ENCODE measurements around the gene BCL2L13. TPM values are rescaled to one million over a fixed set of nuclear protein-coding genes. Genes with fewer than 3 reads are reported as not detected.

Gene BCL2L13
- polyA plus RNA-seq, 1 donor from 2014 or later: 20.8 TPM

DNA sequence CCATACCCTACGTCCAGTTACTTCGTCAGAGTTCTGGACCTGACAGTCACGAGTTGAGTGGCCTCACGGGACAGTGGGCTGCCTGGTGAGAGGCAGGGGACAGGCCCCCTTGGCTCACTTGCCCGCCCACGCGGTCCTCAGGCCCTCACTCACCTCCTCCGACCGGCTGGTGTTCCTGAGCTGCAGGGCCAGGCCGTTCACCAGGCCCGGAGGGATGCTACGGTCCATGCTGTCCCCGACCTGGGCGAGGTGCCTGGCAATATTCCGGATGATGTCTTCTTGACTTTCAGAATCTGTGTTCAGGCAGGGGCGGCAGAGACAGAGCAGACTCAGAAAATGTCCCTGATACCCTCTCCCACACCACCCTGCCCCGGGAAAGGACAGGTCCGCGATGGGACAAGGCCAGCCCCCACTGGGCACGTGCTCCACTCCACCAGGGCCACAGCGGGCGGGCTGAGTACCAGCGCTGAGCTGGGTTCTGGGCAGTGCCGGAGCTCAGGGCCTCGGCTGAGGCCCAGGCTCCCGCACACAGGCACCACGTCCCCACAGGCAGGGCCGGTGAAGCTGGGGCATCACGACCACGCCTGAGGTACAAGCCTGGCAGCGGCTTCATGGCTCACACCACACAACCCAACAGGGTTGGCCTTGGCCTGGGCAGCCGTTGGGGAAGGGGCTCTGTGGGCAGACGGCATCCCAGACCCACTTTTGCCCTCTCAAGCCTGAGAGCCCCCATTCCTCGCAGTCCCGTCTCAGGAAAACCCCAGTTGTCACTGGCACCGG lies 100.8 kb downstream of the BCL2L13 start:
- H3K79me2 ChIP-seq (replicated peaks; ENCODE audit: insufficient read depth, low read length): no peaks in the 10 kb centered on the region
- no peaks in the 10 kb centered on the region for H3F3A ChIP-seq (ENCODE audit: insufficient read depth, low read length, poor library complexity, severe bottlenecking)
- no peaks in the 10 kb centered on the region for H3K9me2 ChIP-seq (ENCODE audit: insufficient read depth, low read length)
- no peak overlapping the region for H3K4me3 ChIP-seq (ENCODE audit: low read length)
- no peak overlapping the region for H3K27ac ChIP-seq (ENCODE audit: low read length)
- H3K4me2 ChIP-seq (ENCODE audit: low read length): no peak overlapping the region
- H4K20me1 ChIP-seq (ENCODE audit: insufficient read depth): no peaks in the 10 kb centered on the region
- no peak overlapping the region for H3K9ac ChIP-seq (ENCODE audit: low read length)
- TF ChIP-seq RAD21 (conservative IDR thresholded peaks at IDR 0.05) (no peak), MXI1 (conservative IDR thresholded peaks at IDR 0.05; ENCODE audit: poor library complexity, severe bottlenecking) (no peak), SMC3 (conservative IDR thresholded peaks at IDR 0.05; ENCODE audit: poor library complexity) (no peak), POLR2AphosphoS5 (IDR thresholded peaks at IDR 0.05) (no peak), EZH2 (IDR thresholded peaks at IDR 0.05; ENCODE audit: borderline replicate concordance, insufficient read depth, low read length, poor library complexity, severe bottlenecking) (no peak), TAF1 (IDR thresholded peaks at IDR 0.05; ENCODE audit: low read depth) (no peak), EP300 (conservative IDR thresholded peaks at IDR 0.05; ENCODE audit: poor library complexity, severe bottlenecking) (no peak)
- TF ChIP-seq, protein P1, sequence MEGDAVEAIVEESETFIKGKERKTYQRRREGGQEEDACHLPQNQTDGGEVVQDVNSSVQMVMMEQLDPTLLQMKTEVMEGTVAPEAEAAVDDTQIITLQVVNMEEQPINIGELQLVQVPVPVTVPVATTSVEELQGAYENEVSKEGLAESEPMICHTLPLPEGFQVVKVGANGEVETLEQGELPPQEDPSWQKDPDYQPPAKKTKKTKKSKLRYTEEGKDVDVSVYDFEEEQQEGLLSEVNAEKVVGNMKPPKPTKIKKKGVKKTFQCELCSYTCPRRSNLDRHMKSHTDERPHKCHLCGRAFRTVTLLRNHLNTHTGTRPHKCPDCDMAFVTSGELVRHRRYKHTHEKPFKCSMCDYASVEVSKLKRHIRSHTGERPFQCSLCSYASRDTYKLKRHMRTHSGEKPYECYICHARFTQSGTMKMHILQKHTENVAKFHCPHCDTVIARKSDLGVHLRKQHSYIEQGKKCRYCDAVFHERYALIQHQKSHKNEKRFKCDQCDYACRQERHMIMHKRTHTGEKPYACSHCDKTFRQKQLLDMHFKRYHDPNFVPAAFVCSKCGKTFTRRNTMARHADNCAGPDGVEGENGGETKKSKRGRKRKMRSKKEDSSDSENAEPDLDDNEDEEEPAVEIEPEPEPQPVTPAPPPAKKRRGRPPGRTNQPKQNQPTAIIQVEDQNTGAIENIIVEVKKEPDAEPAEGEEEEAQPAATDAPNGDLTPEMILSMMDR (IDR thresholded peaks at IDR 0.05; ENCODE audit: poor library complexity, severe bottlenecking): no peak
- TF ChIP-seq, protein P2, sequence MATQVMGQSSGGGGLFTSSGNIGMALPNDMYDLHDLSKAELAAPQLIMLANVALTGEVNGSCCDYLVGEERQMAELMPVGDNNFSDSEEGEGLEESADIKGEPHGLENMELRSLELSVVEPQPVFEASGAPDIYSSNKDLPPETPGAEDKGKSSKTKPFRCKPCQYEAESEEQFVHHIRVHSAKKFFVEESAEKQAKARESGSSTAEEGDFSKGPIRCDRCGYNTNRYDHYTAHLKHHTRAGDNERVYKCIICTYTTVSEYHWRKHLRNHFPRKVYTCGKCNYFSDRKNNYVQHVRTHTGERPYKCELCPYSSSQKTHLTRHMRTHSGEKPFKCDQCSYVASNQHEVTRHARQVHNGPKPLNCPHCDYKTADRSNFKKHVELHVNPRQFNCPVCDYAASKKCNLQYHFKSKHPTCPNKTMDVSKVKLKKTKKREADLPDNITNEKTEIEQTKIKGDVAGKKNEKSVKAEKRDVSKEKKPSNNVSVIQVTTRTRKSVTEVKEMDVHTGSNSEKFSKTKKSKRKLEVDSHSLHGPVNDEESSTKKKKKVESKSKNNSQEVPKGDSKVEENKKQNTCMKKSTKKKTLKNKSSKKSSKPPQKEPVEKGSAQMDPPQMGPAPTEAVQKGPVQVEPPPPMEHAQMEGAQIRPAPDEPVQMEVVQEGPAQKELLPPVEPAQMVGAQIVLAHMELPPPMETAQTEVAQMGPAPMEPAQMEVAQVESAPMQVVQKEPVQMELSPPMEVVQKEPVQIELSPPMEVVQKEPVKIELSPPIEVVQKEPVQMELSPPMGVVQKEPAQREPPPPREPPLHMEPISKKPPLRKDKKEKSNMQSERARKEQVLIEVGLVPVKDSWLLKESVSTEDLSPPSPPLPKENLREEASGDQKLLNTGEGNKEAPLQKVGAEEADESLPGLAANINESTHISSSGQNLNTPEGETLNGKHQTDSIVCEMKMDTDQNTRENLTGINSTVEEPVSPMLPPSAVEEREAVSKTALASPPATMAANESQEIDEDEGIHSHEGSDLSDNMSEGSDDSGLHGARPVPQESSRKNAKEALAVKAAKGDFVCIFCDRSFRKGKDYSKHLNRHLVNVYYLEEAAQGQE (IDR thresholded peaks at IDR 0.05; ENCODE audit: borderline replicate concordance): no peak
- no peaks in the 10 kb centered on the region for H3K36me3 ChIP-seq (ENCODE audit: insufficient read depth, low read length)
- no peak overlapping the region for H2AFZ ChIP-seq (ENCODE audit: low read depth, low read length)
- no peaks in the 10 kb centered on the region for H3K27me3 ChIP-seq (ENCODE audit: insufficient read depth, low read depth, low read length)
- no peaks in the 10 kb centered on the region for H3K9me3 ChIP-seq (ENCODE audit: low read length)

DNA sequence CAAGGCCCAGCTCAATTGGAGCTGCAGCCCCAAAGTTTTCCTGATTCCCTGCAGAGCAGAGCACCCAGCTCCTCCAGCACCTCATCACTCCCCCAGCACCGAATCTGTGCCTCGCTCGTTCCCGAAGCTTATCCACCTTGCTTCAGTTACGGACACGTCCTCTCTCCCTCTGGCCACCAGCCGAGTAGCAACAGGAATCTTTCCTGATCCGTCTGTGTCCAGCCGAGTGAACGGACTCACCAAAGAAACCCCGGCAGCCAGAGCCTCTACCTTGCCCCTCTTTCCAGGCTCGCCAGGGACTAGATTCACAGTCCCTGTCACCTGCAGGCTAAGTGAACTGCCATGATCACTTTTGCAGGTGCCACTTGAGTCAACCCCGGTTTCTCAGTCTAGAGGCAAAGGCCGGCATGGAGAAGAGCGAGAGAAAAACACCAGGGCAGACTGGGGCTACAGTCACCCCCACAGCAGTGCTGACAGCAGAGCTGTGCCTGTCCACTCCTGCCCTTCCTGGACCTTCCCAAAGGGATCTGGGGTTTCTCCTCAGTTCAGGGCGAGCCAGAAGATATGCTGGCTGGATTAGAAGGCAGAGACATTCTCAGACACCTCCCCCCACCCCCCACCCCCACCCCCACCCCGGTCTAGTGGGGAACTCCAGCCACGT lies 103.4 kb downstream of the BCL2L13 start:
- no peaks in the 10 kb centered on the region for H3K9me3 ChIP-seq (ENCODE audit: low read length)
- H3K79me2 ChIP-seq (replicated peaks; ENCODE audit: insufficient read depth, low read length): no peaks in the 10 kb centered on the region
- H4K20me1 ChIP-seq (ENCODE audit: insufficient read depth): no peaks in the 10 kb centered on the region
- no peaks in the 10 kb centered on the region for H3K9me2 ChIP-seq (ENCODE audit: insufficient read depth, low read length)
- H3K27me3 ChIP-seq (ENCODE audit: insufficient read depth, low read depth, low read length): no peaks in the 10 kb centered on the region
- no peak overlapping the region for H3K27ac ChIP-seq (ENCODE audit: low read length)
- H3K4me3 ChIP-seq (ENCODE audit: low read length): no peak overlapping the region
- H3F3A ChIP-seq (ENCODE audit: insufficient read depth, low read length, poor library complexity, severe bottlenecking): no peaks in the 10 kb centered on the region
- H2AFZ ChIP-seq (ENCODE audit: low read depth, low read length): no peak overlapping the region
- no peak overlapping the region for H3K4me2 ChIP-seq (ENCODE audit: low read length)
- TF ChIP-seq, protein P2 (IDR thresholded peaks at IDR 0.05; ENCODE audit: borderline replicate concordance): no peak
- no peak overlapping the region for H3K9ac ChIP-seq (ENCODE audit: low read length)
- H3K36me3 ChIP-seq (ENCODE audit: insufficient read depth, low read length): no peaks in the 10 kb centered on the region

Data from neural cell (in vitro differentiated cells).